H1 (cell line): ENCODE measurements around the gene ADCY9. TPM values are rescaled to one million over a fixed set of nuclear protein-coding genes. Genes with fewer than 3 reads are reported as not detected.
"Not testable (repeated sequence)": the region's sequence is repeated elsewhere in the genome, so short reads cannot be mapped to it uniquely, and the experiment has no call there.

Source experiments
- CTCF ChIA-PET: fragments of 300-600 bp; sonication (Branson Sonifier 250); formaldehyde crosslinking; loops from one replicate; lab custom pipeline; 2021; ENCODE audit not compliant: partially characterized antibody; lab: Charles Lee
- POLR2A ChIA-PET: fragments of 300-600 bp; sonication (Branson Sonifier 250); formaldehyde crosslinking; loops from one replicate; lab custom pipeline; 2021; ENCODE audit warnings: inconsistent platforms; ENCODE audit not compliant: partially characterized antibody; lab: Charles Lee
- DNase-seq, 2 experiments: peaks; one replicate each; pipeline versions ENCODE4 v3.0.0 to v3.0.0-alpha.2; 2010 to 2022; ENCODE audit warnings: low spot score in 2 of 2, low read depth in 1 of 2, mixed read lengths in 1 of 2
- FAIRE-seq: peaks from 2 replicates; lab custom pipeline; 2011; peaks lifted over from hg19 to GRCh38; lab: Jason Lieb, UNC
- H2AFZ ChIP-seq: 2 replicates; pipeline ENCODE4 v1.8.1; 2012; ENCODE audit warnings: low read length, inconsistent platforms
- H2AK5ac ChIP-seq: 2 replicates; pipeline ENCODE4 v1.6.1; 2013; ENCODE audit warnings: low read depth, low read length
- H2BK120ac ChIP-seq: replicated peaks from 2 replicates; pipeline ENCODE3; 2013; ENCODE audit warnings: low read depth, low read length, inconsistent platforms
- H2BK12ac ChIP-seq: 2 replicates; pipeline ENCODE4 v1.6.1; 2013; ENCODE audit warnings: low read depth, low read length
- H2BK15ac ChIP-seq: 2 replicates; pipeline ENCODE4 v1.6.1; 2013; ENCODE audit warnings: low read length
- H2BK20ac ChIP-seq: 2 replicates; pipeline ENCODE4 v1.6.1; 2013; ENCODE audit warnings: low read length
- H2BK5ac ChIP-seq: 2 replicates; pipeline ENCODE4 v1.6.1; 2013; ENCODE audit warnings: low read depth, low read length
- H3K14ac ChIP-seq: 2 replicates; pipeline ENCODE4 v1.6.1; 2013; ENCODE audit warnings: inconsistent platforms; ENCODE audit not compliant: insufficient read length
- H3K18ac ChIP-seq: 2 replicates; pipeline ENCODE4 v1.6.1; 2013; ENCODE audit warnings: low read length; ENCODE audit errors: extremely low read depth
- H3K23ac ChIP-seq: 2 replicates; pipeline ENCODE4 v1.6.1; 2013; ENCODE audit warnings: inconsistent platforms; ENCODE audit not compliant: insufficient read length
- H3K23me2 ChIP-seq: 2 replicates; pipeline ENCODE4 v1.6.1; 2013; ENCODE audit warnings: low read depth, low read length
- H3K27ac ChIP-seq: 2 replicates; pipeline ENCODE4 v1.6.1; 2011; ENCODE audit warnings: low read depth, low read length, inconsistent platforms
- H3K27me3 ChIP-seq, 4 experiments: replicated peaks in 1 of 4; 1 replicate in 1 of 4; 2 replicates in 3 of 4; pipeline versions ENCODE4 v1.6.1 to v1.8.1; 2011 to 2013; ENCODE audit warnings: low read length in 3 of 4, mild to moderate bottlenecking in 3 of 4, inconsistent platforms in 2 of 4, mixed read lengths in 2 of 4, moderate library complexity in 1 of 4; ENCODE audit not compliant: control insufficient read depth in 3 of 4, insufficient read depth in 3 of 4; ENCODE audit errors: extremely low read depth in 1 of 4
- H3K36me3 ChIP-seq, 4 experiments: 2 replicates each; pipeline versions ENCODE4 v1.6.1 to v1.8.1; 2011 to 2013; ENCODE audit warnings: mild to moderate bottlenecking in 4 of 4, low read length in 3 of 4, moderate library complexity in 2 of 4, control low read depth in 1 of 4, inconsistent platforms in 1 of 4; ENCODE audit not compliant: insufficient read depth in 4 of 4, control insufficient read depth in 2 of 4
- H3K4ac ChIP-seq: replicated peaks from 2 replicates; pipeline ENCODE3; 2013; ENCODE audit warnings: low read length, low read depth, mixed read lengths, inconsistent platforms; ENCODE audit not compliant: insufficient read length
- H3K4me1 ChIP-seq, 4 experiments: replicated peaks in 1 of 4; 1 replicate in 1 of 4; 2 replicates in 3 of 4; pipeline versions ENCODE4 v1.6.1 to v1.8.1; 2011 to 2013; ENCODE audit warnings: low read length in 3 of 4, inconsistent platforms in 2 of 4, mixed read lengths in 1 of 4; ENCODE audit not compliant: insufficient read depth in 4 of 4, control insufficient read depth in 3 of 4
- H3K4me2 ChIP-seq, 2 experiments: 2 replicates each; pipeline versions ENCODE4 v1.6.1 to v1.8.1; 2011 to 2013; ENCODE audit warnings: low read depth in 2 of 2, low read length in 2 of 2, control low read depth in 1 of 2, inconsistent platforms in 1 of 2, mild to moderate bottlenecking in 1 of 2; ENCODE audit not compliant: insufficient read depth in 1 of 2
- H3K4me3 ChIP-seq, 4 experiments: fragments of 200-600, 300-600 bp in 1 of 4; sonication (generic), shearing (Covaris generic), sonication (Bioruptor Twin) in 1 of 4; 2 replicates each; pipeline versions ENCODE4 v1.5.1 to v1.8.1; 2011 to 2016; ENCODE audit warnings: low read length in 4 of 4, low read depth in 3 of 4, control low read depth in 2 of 4, inconsistent platforms in 2 of 4, mild to moderate bottlenecking in 2 of 4, mixed read lengths in 1 of 4, moderate library complexity in 1 of 4; ENCODE audit not compliant: insufficient read depth in 2 of 4; ENCODE audit errors: extremely low read depth in 1 of 4
- H3K56ac ChIP-seq: replicated peaks from 2 replicates; pipeline ENCODE3; 2013; ENCODE audit warnings: low read depth, mild to moderate bottlenecking, mixed read lengths, low read length, inconsistent platforms; ENCODE audit not compliant: insufficient read length
- H3K79me1 ChIP-seq: 2 replicates; pipeline ENCODE4 v1.6.1; 2013; ENCODE audit warnings: low read depth, low read length, control low read depth
- H3K79me2 ChIP-seq, 2 experiments: 2 replicates each; pipeline versions ENCODE4 v1.6.1 to v1.8.1; 2012 to 2013; ENCODE audit warnings: low read length in 2 of 2, mild to moderate bottlenecking in 2 of 2, inconsistent platforms in 1 of 2; ENCODE audit not compliant: insufficient read depth in 2 of 2, control insufficient read depth in 1 of 2
- H3K9ac ChIP-seq, 4 experiments: replicated peaks in 1 of 4; 1 replicate in 1 of 4; 2 replicates in 3 of 4; pipeline versions ENCODE4 v1.6.1 to v1.8.1; 2011 to 2013; ENCODE audit warnings: low read depth in 3 of 4, low read length in 3 of 4, control low read depth in 2 of 4, mild to moderate bottlenecking in 2 of 4, moderate library complexity in 2 of 4, inconsistent platforms in 1 of 4; ENCODE audit errors: extremely low read depth in 1 of 4
- H3K9me3 ChIP-seq, 2 experiments: 2 replicates each; pipeline versions ENCODE4 v1.6.1 to v1.8.1; 2012 to 2013; ENCODE audit warnings: mild to moderate bottlenecking in 2 of 2, moderate library complexity in 2 of 2, control low read depth in 1 of 2, inconsistent platforms in 1 of 2, low read depth in 1 of 2, low read length in 1 of 2, mixed read lengths in 1 of 2; ENCODE audit not compliant: insufficient read depth in 2 of 2
- H4K20me1 ChIP-seq, 2 experiments: replicated peaks in 1 of 2; 2 replicates each; pipeline versions ENCODE3 to v1.8.1; 2011 to 2013; ENCODE audit warnings: inconsistent platforms in 2 of 2, low read length in 2 of 2, mild to moderate bottlenecking in 1 of 2; ENCODE audit not compliant: insufficient read depth in 2 of 2, control insufficient read depth in 1 of 2
- H4K5ac ChIP-seq: 2 replicates; pipeline ENCODE4 v1.6.1; 2013; ENCODE audit warnings: low read length, low read depth, mixed read lengths, inconsistent platforms; ENCODE audit not compliant: insufficient read length
- H4K8ac ChIP-seq: 2 replicates; pipeline ENCODE4 v1.8.0; 2013; ENCODE audit warnings: mild to moderate bottlenecking, moderate library complexity, low read length, inconsistent platforms; ENCODE audit not compliant: insufficient read depth; ENCODE audit errors: extremely low read depth
- H4K91ac ChIP-seq: replicated peaks from 2 replicates; pipeline ENCODE3; 2013; ENCODE audit warnings: low read length, mixed read lengths, inconsistent platforms; ENCODE audit not compliant: insufficient read length
- WGBS, 2 experiments: shearing (Covaris generic) in 1 of 2; methylation state at CpG; one replicate each; pipeline versions ENCODE4 v1.1.6 to v1.1.7; 2013 to 2015; ENCODE audit warnings: low lambda C conversion rate in 2 of 2, mixed read lengths in 2 of 2, inconsistent platforms in 1 of 2, low coverage in 1 of 2, missing lambda C conversion rate in 1 of 2; ENCODE audit not compliant: insufficient replicate concordance in 2 of 2, insufficient coverage in 1 of 2, insufficient read length in 1 of 2; ENCODE audit errors: extremely low coverage in 1 of 2, missing lambda C conversion rate in 1 of 2; 5-methylcytosine and 5-hydroxymethylcytosine counted together
- polyA plus RNA-seq, 7 experiments: library from polyadenylated mRNA; depleted of rRNA in 3 of 7; stranded (reverse) in 5 of 7; unstranded in 2 of 7; fragments of >200 nt in 5 of 7; fragments of 200-250 nt in 2 of 7; gene quantifications; 1 replicate in 5 of 7; 2 replicates in 1 of 7; 4 replicates in 1 of 7; pipeline versions ENCODE4 v1.2.1 to v1.2.3, GENCODE V29; 2011 to 2013; ENCODE audit warnings: missing spikeins in 2 of 7, mixed read lengths in 2 of 7
- total RNA-seq: library from RNA; stranded (reverse); fragmentation: NEBNext Ultra II Directional; extraction: Animal tissue kit (Norgen Biotek cat#: 25700); gene quantifications from 2 replicates; pipeline ENCODE4 v1.2.1, GENCODE V29; 2021

Gene ADCY9
- total and polyA plus RNA-seq, 2 of the 8 experiments (the other 6 are each of a cell fraction or from before 2014, with no cell fraction given) = 5.4 to 13.1 TPM

DNA sequence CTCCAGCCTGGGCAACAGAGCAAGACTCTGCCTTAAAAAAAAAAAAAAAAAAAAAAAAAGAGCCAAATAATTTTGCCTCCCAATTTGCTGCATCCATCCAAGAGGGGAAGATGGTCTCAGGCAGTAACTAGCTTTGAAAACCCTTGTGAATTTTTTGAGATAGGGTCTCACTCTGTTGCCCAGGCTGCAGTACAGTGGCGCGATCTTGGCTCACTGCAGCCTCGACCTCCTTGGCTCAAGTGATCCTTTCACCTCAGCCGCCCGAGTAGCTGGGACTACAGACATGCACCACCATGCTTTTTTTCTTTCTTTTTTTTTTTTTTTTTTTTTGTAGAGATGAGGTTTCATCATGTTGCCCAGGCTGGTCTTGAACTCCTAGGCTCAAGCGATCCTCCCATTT is 70.7 kb downstream of the ADCY9 start:
- H2AK5ac ChIP-seq, H3K4me2 ChIP-seq, H3K27ac ChIP-seq, H3K27me3 ChIP-seq, H3K4ac ChIP-seq, H2BK12ac ChIP-seq, H3K4me3 ChIP-seq, H2BK5ac ChIP-seq, H3K79me1 ChIP-seq, H3K9ac ChIP-seq, FAIRE-seq, CTCF ChIA-PET, H3K23ac ChIP-seq, H4K91ac ChIP-seq, H3K23me2 ChIP-seq, H2BK120ac ChIP-seq, DNase-seq, H3K14ac ChIP-seq, H3K18ac ChIP-seq, H4K20me1 ChIP-seq, H2BK15ac ChIP-seq, H4K8ac ChIP-seq, H3K9me3 ChIP-seq, H3K56ac ChIP-seq, H3K4me1 ChIP-seq, H2BK20ac ChIP-seq, H4K5ac ChIP-seq, H3K79me2 ChIP-seq, H2AFZ ChIP-seq, H3K36me3 ChIP-seq: not testable (repeated sequence)
- POLR2A ChIA-PET = interaction anchor here (0.7 kb wide), 1 partner anchor 15 kb away, joined by 3 read pairs; no protein-coding TSS in a partner anchor
- 98% methylated on average over 4 of the region's 6 CpGs; no CpG with 5 or more reads in 1 of the 2 experiments for WGBS, 2 experiments
